MM.1S (cell line): ENCODE data around the gene NAT10.

Source experiments
- EZH2 ChIP-seq: fragments of 300-600 bp; sonication (generic); optimal IDR thresholded peaks from 2 replicates; pipeline ENCODE3; 2017; ENCODE audit warnings: low read depth, mild to moderate bottlenecking, antibody characterized with exemption, low read length, mixed read lengths
- TF ChIP-seq, protein P1 (sequence below): fragments of 300-600 bp; sonication (generic); IDR thresholded peaks from 2 replicates; pipeline ENCODE4 v1.5.1; 2016; ENCODE audit warnings: antibody characterized with exemption, low read length, mixed read lengths

DNA sequence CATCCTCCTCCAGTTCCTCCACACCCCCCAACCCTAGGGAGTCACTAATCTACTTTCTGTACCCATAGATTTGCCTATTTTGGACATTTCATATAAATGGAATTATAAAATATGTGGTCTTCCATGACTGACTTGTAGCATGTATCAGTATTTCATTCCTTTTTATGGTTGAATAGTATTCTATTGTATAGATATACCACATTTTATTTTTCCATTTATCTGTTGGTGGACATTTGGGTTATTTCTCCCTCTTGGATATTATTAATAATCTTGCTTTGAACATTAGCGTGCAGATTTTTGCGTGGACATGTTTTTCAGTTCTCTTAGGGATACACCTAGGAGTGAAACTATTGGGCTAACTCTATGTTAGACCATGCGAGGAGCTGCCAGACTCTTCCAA, 23.4 kb downstream of the NAT10 start:
- TF ChIP-seq, protein P1, sequence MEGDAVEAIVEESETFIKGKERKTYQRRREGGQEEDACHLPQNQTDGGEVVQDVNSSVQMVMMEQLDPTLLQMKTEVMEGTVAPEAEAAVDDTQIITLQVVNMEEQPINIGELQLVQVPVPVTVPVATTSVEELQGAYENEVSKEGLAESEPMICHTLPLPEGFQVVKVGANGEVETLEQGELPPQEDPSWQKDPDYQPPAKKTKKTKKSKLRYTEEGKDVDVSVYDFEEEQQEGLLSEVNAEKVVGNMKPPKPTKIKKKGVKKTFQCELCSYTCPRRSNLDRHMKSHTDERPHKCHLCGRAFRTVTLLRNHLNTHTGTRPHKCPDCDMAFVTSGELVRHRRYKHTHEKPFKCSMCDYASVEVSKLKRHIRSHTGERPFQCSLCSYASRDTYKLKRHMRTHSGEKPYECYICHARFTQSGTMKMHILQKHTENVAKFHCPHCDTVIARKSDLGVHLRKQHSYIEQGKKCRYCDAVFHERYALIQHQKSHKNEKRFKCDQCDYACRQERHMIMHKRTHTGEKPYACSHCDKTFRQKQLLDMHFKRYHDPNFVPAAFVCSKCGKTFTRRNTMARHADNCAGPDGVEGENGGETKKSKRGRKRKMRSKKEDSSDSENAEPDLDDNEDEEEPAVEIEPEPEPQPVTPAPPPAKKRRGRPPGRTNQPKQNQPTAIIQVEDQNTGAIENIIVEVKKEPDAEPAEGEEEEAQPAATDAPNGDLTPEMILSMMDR, result no peak
- no peak for TF ChIP-seq EZH2
